ENCODE results near the gene CD83.

Gene CD83

DNA sequence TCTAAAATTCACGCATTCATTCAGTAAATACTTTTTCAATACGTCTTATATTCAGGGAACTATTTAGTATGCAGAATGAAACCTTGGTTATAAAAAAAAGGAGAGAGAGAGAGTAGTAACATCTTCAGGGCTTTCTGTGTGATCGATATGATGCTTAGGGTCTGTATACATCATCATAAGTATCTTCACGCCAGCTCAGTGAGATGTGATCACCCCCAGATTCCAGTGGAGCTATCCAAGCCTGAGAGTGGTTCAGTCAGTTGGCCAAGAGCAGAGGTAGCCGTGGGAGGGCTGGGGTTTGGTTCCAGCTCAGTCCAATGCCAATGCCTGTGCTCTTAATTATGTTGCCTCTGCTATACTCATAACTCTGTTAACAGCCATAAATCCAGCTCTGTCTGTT lies 8.6 kb downstream of the CD83 start:
- H3K36me3 ChIP-seq (ENCODE audit: control insufficient read depth, insufficient read depth, low read length, severe bottlenecking) = no peaks in the 10 kb centered on the region
- no peak for DNase-seq (ENCODE audit: low read depth)
- no peaks in the 10 kb centered on the region for H3K27me3 ChIP-seq (replicated peaks; ENCODE audit: control insufficient read depth, insufficient read depth, low read length)

DNA sequence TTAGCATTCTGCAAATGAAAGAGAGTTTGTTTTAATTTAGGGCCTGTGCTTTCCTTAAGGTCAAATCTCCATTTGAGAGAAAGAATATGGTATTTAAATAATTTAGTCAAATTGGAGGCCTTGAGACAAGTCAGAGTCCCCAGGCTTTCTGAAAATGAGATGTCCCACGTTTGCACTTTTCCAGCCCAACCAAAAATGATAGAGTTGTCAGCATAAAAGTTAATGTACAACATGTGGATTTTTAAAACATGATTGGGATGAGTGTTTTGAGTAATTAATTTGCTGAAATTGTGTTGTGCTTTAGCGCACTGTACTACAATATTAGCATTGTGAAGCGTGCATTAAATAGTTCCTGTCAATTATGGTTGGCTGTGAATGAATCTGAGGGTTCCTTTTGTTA lies 10.0 kb downstream of the CD83 start:
- no peaks in the 10 kb centered on the region for H3K4me1 ChIP-seq (ENCODE audit: control insufficient read depth, insufficient read depth, low read length)
- no peak overlapping the region for H3K4me3 ChIP-seq (ENCODE audit: low read length)
- no peaks in the 10 kb centered on the region for H3K27me3 ChIP-seq (replicated peaks; ENCODE audit: control insufficient read depth, insufficient read depth, low read length)
- H3K9ac ChIP-seq (ENCODE audit: low read length) = no peak overlapping the region
- H3K36me3 ChIP-seq (ENCODE audit: control insufficient read depth, insufficient read depth, low read length, severe bottlenecking) = no peaks in the 10 kb centered on the region
- DNase-seq (ENCODE audit: low read depth) = no peak
- no peaks in the 10 kb centered on the region for H3K9me3 ChIP-seq (ENCODE audit: control insufficient read depth, low read length)

More for the DNA sequence above, 8.6 kb downstream of the CD83 start:
- Histone ChIP-seq H3K4me3 (ENCODE audit: low read length) (no peak overlapping the region), H3K9ac (ENCODE audit: low read length) (no peak overlapping the region), H3K9me3 (ENCODE audit: control insufficient read depth, low read length) (no peaks in the 10 kb centered on the region), H3K4me1 (ENCODE audit: control insufficient read depth, insufficient read depth, low read length) (no peaks in the 10 kb centered on the region)

DNA sequence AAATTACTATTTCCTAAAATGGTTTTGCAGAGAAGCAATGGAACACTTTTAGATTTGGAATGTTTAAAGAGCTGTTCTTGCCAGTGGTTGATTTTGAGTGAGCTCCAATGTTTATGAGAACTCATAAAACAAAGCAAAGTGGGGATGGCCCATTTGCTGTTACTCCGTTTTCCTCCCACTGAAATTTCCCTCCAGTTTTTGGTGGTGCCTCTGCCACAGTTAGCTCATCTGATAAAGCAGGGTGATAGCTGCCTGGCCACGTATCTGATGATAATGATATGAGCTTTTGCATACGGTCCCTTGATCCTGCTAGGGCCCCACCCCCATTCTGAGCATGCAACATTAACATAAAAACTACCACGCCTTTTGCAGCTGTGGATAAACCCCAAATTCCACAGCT lies 10.4 kb downstream of the CD83 start:
- H3K4me3 ChIP-seq (ENCODE audit: low read length) = no peak overlapping the region
- H3K27me3 ChIP-seq (replicated peaks; ENCODE audit: control insufficient read depth, insufficient read depth, low read length) = no peaks in the 10 kb centered on the region
- H3K36me3 ChIP-seq (ENCODE audit: control insufficient read depth, insufficient read depth, low read length, severe bottlenecking) = peaks cover under 1% of the 10 kb centered on the region
- H3K4me1 ChIP-seq (ENCODE audit: control insufficient read depth, insufficient read depth, low read length) = no peaks in the 10 kb centered on the region
- H3K9ac ChIP-seq (ENCODE audit: low read length) = no peak overlapping the region
- DNase-seq (ENCODE audit: low read depth) = no peak
- no peaks in the 10 kb centered on the region for H3K9me3 ChIP-seq (ENCODE audit: control insufficient read depth, low read length)

DNA sequence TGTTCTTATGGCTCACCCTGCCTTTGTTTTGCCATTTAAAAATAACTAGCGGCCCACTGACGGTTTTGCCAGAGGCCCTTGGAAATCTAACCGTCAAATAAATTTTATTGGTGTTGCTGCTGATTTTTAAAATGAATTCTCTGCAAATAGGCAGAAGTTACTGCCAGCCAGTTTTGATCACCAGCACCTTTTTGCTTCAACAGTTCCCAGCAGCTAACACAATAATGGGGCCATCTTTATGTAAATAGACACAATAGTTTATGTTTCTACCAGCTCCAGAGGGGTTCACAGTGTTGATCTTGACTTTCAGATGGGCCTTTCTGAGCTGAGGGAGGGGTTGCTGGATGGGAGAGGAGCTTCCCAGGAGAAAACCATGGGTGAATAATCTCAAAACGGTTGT lies 11.2 kb downstream of the CD83 start:
- no peaks in the 10 kb centered on the region for H3K4me1 ChIP-seq (ENCODE audit: control insufficient read depth, insufficient read depth, low read length)
- H3K9ac ChIP-seq (ENCODE audit: low read length) = no peak overlapping the region
- H3K9me3 ChIP-seq (ENCODE audit: control insufficient read depth, low read length) = no peaks in the 10 kb centered on the region
- no peak overlapping the region for H3K4me3 ChIP-seq (ENCODE audit: low read length)
- no peak for DNase-seq (ENCODE audit: low read depth)
- peaks cover 4% of the 10 kb centered on the region for H3K36me3 ChIP-seq (ENCODE audit: control insufficient read depth, insufficient read depth, low read length, severe bottlenecking)
- no peaks in the 10 kb centered on the region for H3K27me3 ChIP-seq (replicated peaks; ENCODE audit: control insufficient read depth, insufficient read depth, low read length)

DNA sequence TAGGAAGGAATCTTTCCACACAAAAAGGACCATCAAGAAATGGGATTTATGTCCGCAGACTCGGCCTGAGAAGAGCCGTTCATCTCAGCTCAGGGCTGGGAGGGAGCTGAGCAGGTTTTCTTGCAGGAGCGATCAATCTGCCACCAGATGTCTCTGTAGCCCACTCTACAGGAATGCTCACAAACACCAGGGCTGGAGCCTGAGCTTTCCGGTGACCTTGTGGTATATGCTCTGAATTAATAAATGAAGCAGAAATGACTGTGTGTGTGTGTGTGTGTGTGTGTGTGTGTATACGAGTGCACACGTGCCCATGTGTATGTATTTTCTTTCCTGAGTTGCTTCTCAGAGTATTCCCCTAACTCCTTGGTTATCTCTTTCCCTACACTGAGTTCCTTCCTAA lies 12.0 kb downstream of the CD83 start:
- Histone ChIP-seq H3K9me3 (ENCODE audit: control insufficient read depth, low read length) (no peaks in the 10 kb centered on the region), H3K36me3 (ENCODE audit: control insufficient read depth, insufficient read depth, low read length, severe bottlenecking) (peaks cover 4% of the 10 kb centered on the region), H3K27me3 (replicated peaks; ENCODE audit: control insufficient read depth, insufficient read depth, low read length) (no peaks in the 10 kb centered on the region), H3K9ac (ENCODE audit: low read length) (peak overlapping the region; percentile 48), H3K4me1 (ENCODE audit: control insufficient read depth, insufficient read depth, low read length) (no peaks in the 10 kb centered on the region), H3K4me3 (ENCODE audit: low read length) (no peak overlapping the region)
- peak; percentile 76 for DNase-seq (ENCODE audit: low read depth)

DNA sequence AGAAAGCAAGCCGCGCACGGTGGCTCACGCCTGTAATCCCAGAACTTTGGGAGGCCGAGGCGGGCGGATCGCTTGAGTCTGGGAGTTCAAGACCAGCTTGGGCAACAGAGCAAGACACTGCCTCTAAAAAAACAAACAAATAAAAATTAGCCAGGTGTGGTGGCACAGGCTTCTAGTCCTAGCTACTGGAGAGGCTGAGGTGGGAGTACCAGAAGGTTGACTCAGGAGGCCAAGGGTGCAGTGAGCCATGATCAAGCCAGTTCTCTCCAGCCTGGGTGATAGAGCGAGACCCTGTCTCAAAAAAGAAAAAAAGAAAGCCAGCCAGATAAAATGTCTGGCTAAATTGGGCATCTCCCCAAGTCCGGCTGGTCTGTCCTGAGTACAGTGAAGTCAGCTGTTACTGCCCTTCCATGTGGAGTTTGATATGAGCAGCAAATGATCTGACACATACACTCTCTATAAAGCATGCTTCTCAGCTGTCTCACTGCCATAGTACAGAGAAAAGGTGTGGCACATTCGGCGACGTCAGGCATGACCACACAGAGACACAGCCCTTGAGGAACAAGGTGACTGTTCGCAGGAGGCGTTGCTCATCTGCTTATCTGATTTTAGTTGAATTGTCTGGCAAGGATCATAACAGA lies 13.0 kb downstream of the CD83 start:
- H3K4me1 ChIP-seq (ENCODE audit: control insufficient read depth, insufficient read depth, low read length) = no peaks in the 10 kb centered on the region
- H3K9ac ChIP-seq (ENCODE audit: low read length) = no peak overlapping the region
- H3K27me3 ChIP-seq (replicated peaks; ENCODE audit: control insufficient read depth, insufficient read depth, low read length) = no peaks in the 10 kb centered on the region
- no peaks in the 10 kb centered on the region for H3K9me3 ChIP-seq (ENCODE audit: control insufficient read depth, low read length)
- H3K36me3 ChIP-seq (ENCODE audit: control insufficient read depth, insufficient read depth, low read length, severe bottlenecking) = peaks cover 11% of the 10 kb centered on the region
- no peak overlapping the region for H3K4me3 ChIP-seq (ENCODE audit: low read length)
- DNase-seq (ENCODE audit: low read depth) = no peak

DNA sequence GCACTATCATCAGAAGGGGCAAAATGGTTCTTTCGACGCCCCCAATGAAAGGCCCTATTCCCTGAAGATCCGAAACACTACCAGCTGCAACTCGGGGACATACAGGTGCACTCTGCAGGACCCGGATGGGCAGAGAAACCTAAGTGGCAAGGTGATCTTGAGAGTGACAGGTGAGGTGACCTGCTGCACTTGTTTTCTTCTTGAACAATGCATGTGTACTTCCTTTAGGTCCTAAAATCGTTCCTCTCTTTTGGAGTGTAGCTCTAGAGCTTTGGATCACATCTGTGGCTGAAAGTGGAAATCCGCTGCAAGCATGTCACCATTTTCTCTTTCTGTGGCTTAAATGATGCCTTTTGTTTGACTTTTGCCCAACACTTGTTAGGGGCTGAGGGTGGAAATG lies 14.0 kb downstream of the CD83 start:
- Histone ChIP-seq H3K4me3 (ENCODE audit: low read length) (no peak overlapping the region), H3K27me3 (replicated peaks; ENCODE audit: control insufficient read depth, insufficient read depth, low read length) (no peaks in the 10 kb centered on the region), H3K9me3 (ENCODE audit: control insufficient read depth, low read length) (no peaks in the 10 kb centered on the region), H3K4me1 (ENCODE audit: control insufficient read depth, insufficient read depth, low read length) (no peaks in the 10 kb centered on the region), H3K36me3 (ENCODE audit: control insufficient read depth, insufficient read depth, low read length, severe bottlenecking) (peaks cover 15% of the 10 kb centered on the region), H3K9ac (ENCODE audit: low read length) (no peak overlapping the region)
- DNase-seq (ENCODE audit: low read depth) = no peak

DNA sequence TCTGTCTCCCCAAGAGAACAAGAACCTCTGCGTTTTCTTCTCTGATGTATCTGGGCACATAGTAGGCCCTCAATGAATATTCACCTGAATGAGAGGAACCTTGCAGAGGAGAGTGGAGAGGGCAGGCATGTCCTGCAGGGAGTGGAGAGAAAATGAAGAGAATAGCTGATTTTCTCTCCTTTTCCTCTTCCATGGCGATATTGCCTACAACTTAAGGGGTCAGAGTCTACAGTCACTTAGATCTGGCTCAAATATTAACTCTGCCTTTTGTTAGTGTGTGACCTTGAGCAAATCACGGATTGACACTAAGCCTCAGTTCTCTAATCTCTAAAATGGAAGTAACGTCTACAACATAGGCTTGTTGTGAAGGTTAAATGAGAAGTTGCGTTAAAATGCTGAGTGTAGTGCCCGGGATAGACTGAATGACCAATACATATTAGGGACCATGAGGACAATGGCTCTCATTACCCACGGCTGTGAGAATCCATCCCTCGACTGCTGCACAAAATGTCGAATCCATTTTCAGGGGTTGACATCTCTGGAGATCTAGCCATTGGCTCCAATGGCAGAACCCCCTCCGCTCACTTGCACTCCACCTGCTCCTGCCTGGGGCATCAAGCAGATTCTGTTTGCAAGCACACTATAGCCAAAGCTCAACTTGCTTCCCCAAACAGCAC lies 14.8 kb downstream of the CD83 start:
- no peaks in the 10 kb centered on the region for H3K27me3 ChIP-seq (replicated peaks; ENCODE audit: control insufficient read depth, insufficient read depth, low read length)
- no peaks in the 10 kb centered on the region for H3K4me1 ChIP-seq (ENCODE audit: control insufficient read depth, insufficient read depth, low read length)
- no peaks in the 10 kb centered on the region for H3K9me3 ChIP-seq (ENCODE audit: control insufficient read depth, low read length)
- no peak overlapping the region for H3K4me3 ChIP-seq (ENCODE audit: low read length)
- H3K36me3 ChIP-seq (ENCODE audit: control insufficient read depth, insufficient read depth, low read length, severe bottlenecking) = peaks cover 15% of the 10 kb centered on the region
- DNase-seq (ENCODE audit: low read depth) = no peak
- no peak overlapping the region for H3K9ac ChIP-seq (ENCODE audit: low read length)

DNA sequence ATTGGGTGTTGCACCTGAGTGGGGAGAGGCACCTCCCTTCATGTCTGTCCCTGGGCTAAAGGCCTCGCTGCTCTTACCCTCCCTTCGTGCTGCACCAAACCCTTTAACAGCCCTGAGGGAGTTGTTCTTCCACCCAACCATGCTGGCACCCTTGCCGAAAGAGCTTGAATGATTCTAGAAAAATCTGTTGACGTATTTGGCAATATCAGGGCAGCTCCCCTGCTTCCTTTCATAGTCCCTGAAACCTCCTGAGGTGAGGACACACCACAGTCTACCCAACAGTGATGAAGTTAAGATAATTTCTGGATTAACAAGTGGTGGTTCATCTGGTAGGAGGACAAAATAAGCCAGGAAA lies 15.3 kb downstream of the CD83 start:
- no peaks in the 10 kb centered on the region for H3K4me1 ChIP-seq (ENCODE audit: control insufficient read depth, insufficient read depth, low read length)
- DNase-seq (ENCODE audit: low read depth) = no peak
- no peaks in the 10 kb centered on the region for H3K27me3 ChIP-seq (replicated peaks; ENCODE audit: control insufficient read depth, insufficient read depth, low read length)
- no peak overlapping the region for H3K4me3 ChIP-seq (ENCODE audit: low read length)
- peaks cover 15% of the 10 kb centered on the region for H3K36me3 ChIP-seq (ENCODE audit: control insufficient read depth, insufficient read depth, low read length, severe bottlenecking)
- no peaks in the 10 kb centered on the region for H3K9me3 ChIP-seq (ENCODE audit: control insufficient read depth, low read length)
- no peak overlapping the region for H3K9ac ChIP-seq (ENCODE audit: low read length)

DNA sequence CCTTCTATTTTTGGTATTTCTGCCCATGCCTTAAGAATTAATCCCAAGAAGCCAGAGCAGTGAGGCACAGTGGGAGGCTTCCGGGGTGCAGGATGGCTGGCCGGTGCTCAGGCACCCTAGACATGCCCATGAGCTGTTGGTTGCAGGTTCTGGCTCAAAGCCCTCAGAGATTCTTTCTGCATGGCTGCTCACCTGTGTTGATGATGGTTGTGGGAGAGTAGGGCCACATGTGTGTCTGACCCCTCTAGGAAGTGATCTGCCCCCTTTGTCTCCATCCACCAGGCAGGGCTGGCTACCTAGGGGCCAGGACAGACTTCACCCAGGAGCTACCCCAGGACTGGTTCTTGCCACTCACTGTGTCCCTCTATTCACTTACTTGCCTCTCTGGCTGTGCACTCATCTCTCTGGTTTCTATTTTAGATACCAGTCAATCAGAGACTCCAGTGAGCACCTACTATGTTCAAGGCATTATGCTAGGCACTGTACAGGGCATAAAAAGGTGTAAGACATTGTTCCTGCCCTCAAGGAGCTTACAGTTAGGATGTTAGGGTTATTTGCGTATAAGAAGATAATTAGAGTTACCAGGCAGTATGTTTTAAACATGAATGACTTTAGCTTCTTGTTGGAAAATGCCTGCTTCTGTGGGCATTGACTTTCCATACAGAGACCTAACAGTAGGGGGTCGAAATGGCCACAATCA lies 16.8 kb downstream of the CD83 start:
- Histone ChIP-seq H3K27me3 (replicated peaks; ENCODE audit: control insufficient read depth, insufficient read depth, low read length) (no peaks in the 10 kb centered on the region), H3K4me3 (ENCODE audit: low read length) (no peak overlapping the region), H3K9me3 (ENCODE audit: control insufficient read depth, low read length) (no peaks in the 10 kb centered on the region), H3K36me3 (ENCODE audit: control insufficient read depth, insufficient read depth, low read length, severe bottlenecking) (peaks cover 15% of the 10 kb centered on the region), H3K4me1 (ENCODE audit: control insufficient read depth, insufficient read depth, low read length) (no peaks in the 10 kb centered on the region), H3K9ac (ENCODE audit: low read length) (no peak overlapping the region)
- no peak for DNase-seq (ENCODE audit: low read depth)

DNA sequence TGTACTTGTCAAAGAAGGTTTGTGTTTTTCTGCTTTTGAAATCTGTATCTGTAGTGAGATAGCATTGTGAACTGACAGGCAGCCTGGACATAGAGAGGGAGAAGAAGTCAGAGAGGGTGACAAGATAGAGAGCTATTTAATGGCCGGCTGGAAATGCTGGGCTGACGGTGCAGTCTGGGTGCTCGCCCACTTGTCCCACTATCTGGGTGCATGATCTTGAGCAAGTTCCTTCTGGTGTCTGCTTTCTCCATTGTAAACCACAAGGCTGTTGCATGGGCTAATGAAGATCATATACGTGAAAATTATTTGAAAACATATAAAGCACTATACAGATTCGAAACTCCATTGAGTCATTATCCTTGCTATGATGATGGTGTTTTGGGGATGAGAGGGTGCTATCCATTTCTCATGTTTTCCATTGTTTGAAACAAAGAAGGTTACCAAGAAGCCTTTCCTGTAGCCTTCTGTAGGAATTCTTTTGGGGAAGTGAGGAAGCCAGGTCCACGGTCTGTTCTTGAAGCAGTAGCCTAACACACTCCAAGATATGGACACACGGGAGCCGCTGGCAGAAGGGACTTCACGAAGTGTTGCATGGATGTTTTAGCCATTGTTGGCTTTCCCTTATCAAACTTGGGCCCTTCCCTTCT lies 18.4 kb downstream of the CD83 start:
- H3K36me3 ChIP-seq (ENCODE audit: control insufficient read depth, insufficient read depth, low read length, severe bottlenecking) = peaks cover 15% of the 10 kb centered on the region
- DNase-seq (ENCODE audit: low read depth) = no peak
- no peaks in the 10 kb centered on the region for H3K9me3 ChIP-seq (ENCODE audit: control insufficient read depth, low read length)
- no peaks in the 10 kb centered on the region for H3K27me3 ChIP-seq (replicated peaks; ENCODE audit: control insufficient read depth, insufficient read depth, low read length)
- H3K4me3 ChIP-seq (ENCODE audit: low read length) = no peak overlapping the region
- H3K4me1 ChIP-seq (ENCODE audit: control insufficient read depth, insufficient read depth, low read length) = no peaks in the 10 kb centered on the region
- H3K9ac ChIP-seq (ENCODE audit: low read length) = no peak overlapping the region

All from adipocyte (in vitro differentiated cells).